HG03442 (cell line): ENCODE results near the gene NELFCD.
"Not testable (repeated sequence)": the region's sequence is repeated elsewhere in the genome, so short reads cannot be mapped to it uniquely, and the experiment has no call there.

Source experiments
- ATAC-seq: cut with Tn5 transposase; IDR thresholded peaks from one replicate; pipeline ENCODE4 v1.9.1; 2021; ENCODE audit warnings: mild to moderate bottlenecking, moderate library complexity; ENCODE audit not compliant: unreplicated experiment

NELFCD gene, protein sequence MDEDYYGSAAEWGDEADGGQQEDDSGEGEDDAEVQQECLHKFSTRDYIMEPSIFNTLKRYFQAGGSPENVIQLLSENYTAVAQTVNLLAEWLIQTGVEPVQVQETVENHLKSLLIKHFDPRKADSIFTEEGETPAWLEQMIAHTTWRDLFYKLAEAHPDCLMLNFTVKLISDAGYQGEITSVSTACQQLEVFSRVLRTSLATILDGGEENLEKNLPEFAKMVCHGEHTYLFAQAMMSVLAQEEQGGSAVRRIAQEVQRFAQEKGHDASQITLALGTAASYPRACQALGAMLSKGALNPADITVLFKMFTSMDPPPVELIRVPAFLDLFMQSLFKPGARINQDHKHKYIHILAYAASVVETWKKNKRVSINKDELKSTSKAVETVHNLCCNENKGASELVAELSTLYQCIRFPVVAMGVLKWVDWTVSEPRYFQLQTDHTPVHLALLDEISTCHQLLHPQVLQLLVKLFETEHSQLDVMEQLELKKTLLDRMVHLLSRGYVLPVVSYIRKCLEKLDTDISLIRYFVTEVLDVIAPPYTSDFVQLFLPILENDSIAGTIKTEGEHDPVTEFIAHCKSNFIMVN

DNA sequence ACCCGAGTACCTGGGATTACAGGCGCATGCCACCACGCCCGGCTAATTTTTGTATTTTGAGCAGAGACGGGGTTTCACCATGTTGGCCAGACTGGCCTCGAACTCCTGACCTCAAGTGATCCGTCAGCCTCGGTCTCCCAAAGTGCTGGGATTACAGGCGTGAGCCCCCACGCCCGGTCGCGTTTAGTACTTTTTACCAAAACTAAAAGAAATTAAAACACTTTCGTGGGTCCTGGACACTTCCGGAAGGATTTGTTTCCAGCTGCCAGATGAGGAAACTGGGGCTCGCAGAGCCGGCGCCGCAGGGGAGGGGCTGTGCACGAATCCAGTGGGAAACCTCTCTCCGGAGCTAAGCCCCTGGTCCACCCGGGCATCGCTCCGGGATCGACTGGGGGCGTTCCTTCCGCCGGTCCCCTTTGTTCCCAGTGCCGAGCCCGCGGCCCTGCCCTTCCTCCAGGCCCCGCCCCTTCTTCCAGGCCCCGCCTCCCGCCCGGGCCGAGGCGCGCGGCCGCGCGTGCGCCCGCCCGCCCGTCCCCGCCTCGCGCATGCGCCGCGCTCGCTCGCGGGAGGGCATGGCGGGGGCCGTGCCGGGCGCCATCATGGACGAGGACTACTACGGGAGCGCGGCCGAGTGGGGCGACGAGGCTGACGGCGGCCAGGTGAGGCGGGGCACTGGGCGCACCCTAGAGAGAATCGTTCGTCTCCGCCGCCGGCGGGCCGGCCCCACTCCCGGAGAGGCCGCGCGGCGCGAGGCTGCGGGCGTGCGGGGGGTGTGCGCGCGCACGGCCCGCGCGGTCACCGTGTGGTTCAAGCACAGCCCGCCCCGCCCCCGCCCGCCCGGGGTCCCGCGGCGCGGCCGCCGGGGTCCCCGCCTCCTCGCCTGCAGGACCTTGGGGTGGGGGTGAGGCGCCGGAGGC is at the start of gene NELFCD:
TSS of gene NELFCD (plus strand) at position 546 of the 917 bp plus-strand sequence. CDS start at position 600, 54 bp downstream.
- peak; percentile 75 for ATAC-seq

DNA sequence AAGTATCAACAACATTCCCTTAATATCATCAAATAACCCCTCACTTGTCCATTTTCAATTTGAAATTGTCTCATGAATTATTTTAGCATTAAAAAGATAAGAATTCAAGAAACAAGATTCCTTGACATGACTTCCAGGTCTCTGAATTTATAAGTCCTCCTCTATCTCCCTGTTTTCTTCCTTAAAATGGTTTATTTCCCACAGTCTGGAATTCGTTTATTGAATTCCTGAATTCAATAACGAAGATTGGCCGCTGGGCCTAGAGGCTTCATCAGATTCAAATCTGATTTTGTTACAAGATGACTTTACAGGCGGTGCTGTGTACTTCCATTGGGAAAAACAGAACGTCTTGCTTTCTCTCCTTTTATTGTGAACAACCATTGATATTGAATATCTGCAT is 48.9 kb upstream of the NELFCD start:
- ATAC-seq = no peak

DNA sequence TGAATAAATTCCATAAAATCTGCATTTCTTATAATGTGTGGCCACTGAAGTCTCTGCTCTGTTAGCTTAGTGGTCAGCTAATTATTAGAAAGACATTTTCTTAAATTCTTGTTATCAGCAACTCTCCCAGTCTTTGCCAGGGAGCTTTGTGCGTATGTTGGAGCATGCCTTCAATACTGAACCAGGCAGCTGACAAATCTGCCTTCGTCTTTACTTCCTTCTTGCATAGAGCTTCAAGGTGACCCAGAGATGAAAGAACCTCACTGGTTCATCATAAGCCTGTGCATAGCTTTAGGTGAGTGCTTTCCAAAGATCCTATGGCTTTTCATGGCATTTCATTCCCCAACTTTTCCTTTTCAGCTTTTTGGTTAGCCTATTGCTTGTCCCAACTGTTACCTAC is 43.0 kb upstream of the NELFCD start:
- ATAC-seq = no peak

DNA sequence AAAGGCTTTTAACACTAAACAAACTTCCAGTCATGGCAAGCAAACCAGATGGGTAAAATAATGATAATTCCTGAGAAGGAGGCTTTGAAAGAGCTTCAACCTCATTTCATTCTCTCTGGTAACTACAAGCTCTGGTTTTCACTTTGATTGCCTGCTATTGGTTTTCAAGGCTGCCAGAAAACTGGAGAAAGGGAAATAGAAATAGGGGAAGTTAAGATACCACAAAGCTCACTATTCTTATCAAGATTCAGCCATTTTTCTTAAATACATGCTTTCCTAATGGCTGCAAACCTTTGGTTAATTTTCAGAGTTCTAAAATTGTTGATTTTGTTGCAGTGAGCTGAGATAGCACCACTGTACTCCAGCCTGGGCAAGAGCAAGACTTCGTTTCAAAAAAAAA is 42.5 kb upstream of the NELFCD start:
- ATAC-seq = no peak

DNA sequence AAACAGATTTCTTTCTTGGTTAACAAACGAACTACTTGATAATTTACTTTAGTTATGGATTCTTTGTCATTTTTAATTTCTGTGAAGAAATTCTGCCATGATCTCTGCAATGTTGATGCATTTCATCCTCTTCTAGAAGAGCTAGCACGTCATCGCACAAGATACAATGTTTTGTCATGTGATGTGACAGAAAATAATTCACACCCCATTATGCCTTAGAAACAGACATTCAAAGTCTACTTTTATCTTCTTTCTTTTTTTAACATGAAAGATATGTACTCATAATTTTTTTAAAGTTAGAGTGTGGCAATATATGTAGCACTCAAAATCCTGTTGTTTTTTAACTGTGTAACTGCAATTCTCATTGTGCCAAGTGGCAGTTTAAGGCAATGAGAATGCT is 39.6 kb upstream of the NELFCD start:
- ATAC-seq = no peak

DNA sequence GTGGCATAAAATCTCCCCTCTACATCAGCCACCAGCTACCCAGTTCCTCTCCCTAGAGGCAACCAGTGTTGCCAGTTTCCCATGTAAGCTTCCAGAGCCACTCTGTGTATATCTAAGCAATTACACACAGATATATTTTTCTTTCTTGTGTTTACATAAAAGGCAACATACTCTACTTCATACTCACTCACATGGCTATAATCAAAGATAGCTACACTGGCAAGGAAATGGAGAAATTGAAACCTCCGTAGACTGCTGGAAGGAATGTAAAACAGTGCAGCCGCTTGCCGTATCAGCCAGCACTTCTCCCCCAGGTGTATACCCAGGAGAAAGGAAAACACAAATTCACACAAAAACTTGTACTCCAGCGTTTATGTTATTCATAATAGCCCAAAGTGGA is 38.5 kb upstream of the NELFCD start:
- no peak for ATAC-seq

DNA sequence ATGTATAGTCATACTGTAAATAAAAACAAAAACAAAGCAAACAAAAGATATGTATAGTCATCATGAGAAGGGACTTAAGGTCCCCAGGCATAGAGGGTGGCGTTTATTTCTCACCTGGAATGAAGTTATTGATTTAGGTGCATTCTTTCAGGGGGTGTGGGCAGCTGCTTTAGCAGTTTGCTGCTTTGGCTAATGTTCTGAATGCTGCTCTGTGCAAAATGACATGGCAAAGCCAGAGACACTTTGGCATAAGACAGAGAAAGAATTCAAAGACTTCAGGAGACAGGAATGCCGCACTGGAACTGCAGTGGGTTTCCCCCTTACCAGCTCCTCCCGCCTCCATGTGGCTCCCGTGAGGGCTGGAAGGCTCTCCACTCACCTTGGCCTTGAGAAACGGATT is 36.4 kb upstream of the NELFCD start:
- no peak for ATAC-seq

DNA sequence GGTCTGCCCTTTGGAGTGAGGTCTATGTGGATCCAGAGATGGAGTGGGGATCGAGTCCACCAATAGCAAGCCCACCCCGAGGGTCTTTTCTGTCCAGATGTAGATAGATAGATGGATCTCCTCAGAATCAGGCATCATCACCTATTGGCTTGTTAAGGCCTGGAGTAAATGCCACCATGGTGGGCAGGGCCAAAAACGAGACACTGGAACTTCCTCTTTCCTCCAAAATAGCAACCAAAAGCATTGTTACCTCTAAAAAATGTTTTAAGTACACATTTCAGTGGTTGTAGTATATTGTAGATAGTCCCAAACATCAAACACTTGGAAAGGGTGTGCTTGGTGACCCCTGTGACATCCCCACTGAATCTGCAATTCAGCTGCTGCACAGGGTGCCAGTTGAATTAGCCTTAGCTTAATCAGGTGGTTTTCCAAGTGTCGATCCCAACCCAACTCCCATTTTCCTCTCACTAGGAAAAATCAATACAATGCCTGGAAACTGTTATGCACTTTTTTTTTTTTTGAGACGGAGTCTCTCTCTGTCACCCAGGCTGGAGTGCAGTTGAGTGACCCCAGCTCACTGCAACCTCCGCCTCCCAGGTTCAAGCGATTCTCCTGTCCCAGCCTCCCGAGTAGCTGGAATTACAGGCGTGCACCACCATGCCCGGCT is 35.0 kb upstream of the NELFCD start:
- ATAC-seq = no peak

DNA sequence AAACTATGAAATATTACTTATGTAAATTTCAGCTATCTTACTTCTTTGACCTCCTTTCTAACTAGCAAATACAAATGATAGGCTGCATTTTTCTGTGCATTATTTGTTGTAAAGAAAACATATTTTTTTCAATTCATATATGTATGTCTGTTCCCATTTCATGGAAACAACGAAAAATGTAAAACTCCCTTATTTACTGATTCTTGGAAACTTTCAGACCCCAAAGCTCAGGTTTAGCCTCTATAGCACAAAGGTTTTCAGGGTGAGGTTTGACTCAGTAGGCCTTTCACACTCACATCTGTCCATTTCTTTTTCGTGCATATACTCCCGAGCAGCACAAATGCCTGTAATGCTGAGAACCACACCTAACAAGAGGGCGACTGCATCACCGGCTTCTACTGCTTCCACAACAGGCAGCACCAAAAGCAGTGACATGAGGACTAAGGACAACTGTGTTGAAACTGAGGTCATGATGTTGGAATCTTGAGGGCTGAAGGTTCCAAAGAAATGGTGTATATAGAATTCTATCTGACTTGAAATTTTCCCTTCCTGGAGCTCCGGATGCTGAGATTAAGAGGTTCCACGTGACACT is 33.2 kb upstream of the NELFCD start:
- not testable (repeated sequence) for ATAC-seq

DNA sequence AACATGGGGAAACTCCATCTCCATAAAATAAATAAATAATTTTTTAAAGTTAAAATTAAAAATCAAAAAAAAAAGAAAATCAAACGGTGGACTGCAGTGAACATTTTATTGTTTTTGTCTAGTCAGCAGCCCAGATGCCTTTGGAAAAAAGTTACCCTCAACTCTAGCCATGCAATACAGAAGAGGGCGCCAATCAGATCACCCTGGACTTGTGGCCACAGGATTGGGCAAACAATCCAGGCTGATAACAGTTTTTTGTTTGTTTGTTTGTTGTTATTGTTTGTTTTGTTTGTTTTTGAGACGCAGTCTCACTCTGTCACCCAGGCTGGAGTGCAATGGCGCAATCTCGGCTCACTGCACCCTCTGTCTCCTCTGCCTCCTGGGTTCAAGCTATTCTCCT is 30.5 kb upstream of the NELFCD start:
- ATAC-seq = no peak

DNA sequence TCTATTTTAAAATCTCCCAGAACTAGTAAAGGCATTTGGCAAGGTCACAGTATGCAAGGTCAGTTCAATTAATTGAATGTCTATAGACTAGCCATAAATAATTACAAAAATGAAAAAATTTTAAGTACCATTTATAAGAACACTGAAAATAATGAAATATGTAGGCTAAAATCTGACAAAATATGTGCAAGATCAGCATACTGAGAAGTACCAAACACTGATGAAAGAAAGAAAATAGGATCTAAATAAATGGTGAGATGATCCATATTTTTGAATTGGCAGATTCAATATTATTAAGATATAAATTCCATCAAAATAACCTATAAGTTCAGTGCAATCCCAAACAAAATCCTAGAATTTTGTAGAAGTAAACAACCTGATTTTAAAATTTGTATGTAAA is 28.0 kb upstream of the NELFCD start:
- no peak for ATAC-seq

DNA sequence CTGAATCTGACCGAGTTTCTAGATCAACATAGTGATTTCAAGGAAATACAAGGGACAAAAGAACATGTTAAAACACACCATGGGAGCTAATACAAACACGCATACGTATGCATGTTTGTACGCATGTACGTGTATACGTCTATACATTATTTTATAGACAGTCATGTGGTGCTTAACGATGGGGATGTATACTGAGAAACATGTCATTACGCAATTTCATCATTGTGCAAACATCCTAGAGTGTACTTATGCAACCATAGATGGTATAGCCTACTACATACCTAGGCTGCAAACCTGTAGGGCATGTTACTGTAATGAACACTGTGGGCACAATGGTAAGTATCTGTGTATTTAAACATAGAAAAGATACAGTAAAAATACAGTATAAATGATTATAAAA is 25.0 kb upstream of the NELFCD start:
- no peak for ATAC-seq

DNA sequence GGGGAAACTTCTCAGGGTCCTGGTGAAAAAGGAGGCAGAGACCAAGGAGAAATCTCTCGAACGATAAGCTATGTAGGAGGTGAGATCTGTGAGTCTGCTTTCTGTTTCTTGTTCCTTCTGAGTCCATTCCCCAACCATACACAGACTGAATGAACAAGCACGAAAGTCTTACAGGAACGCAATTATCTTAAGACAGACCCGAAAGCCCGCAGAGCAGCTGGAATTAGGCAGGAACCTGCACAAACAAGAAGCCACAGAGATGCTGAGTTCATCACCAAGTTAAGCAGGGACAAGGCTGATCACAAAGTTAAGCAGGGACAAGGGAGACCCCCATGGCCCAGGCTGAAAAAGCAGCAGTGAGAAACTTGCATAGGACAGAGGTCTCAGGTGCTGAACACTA is 21.4 kb upstream of the NELFCD start:
- ATAC-seq = no peak

DNA sequence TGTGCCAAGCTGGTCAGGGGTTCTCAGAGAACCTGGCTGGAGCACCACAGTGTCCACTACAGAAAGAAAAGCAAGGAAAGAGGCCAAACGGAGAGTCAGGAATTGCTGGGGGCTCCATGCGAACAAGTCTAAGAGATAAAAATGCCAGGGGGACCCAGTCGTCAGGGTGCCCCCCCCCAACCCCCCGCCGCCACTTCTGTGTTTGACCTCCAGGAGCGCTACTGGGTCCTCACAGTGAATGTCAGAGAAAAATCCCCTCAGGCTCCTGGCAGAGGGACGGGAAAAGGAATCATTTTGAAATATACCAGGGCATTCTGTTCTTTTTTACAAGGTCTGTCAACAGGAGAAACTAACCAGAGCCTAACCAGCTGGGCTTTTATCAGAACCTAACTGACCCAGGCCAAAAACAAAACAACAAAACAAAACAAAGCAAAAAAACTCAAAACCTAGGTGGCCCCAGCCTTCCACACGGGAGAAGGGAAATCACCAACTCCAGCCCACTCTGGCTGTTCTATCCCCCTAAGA is 17.9 kb upstream of the NELFCD start:
- no peak for ATAC-seq

DNA sequence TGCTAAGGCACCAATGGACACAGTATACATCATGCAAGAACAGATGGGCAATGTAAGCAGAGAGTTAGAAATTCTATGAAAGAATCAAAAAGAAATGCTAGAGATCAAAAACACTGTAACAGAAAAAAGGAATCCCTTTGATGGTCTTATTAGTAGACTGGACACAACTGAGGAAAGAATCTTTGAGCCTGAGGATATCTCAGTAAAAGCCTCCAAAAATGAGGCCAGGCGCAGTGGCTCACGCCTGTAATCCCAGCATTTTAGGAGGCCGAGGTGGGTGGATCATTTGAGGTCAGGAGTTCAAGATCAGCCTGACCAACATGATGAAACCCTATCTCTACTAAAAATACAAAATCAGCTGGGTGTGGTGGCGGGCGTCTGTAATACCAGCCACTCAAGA is 17.1 kb upstream of the NELFCD start:
- not testable (repeated sequence) for ATAC-seq

DNA sequence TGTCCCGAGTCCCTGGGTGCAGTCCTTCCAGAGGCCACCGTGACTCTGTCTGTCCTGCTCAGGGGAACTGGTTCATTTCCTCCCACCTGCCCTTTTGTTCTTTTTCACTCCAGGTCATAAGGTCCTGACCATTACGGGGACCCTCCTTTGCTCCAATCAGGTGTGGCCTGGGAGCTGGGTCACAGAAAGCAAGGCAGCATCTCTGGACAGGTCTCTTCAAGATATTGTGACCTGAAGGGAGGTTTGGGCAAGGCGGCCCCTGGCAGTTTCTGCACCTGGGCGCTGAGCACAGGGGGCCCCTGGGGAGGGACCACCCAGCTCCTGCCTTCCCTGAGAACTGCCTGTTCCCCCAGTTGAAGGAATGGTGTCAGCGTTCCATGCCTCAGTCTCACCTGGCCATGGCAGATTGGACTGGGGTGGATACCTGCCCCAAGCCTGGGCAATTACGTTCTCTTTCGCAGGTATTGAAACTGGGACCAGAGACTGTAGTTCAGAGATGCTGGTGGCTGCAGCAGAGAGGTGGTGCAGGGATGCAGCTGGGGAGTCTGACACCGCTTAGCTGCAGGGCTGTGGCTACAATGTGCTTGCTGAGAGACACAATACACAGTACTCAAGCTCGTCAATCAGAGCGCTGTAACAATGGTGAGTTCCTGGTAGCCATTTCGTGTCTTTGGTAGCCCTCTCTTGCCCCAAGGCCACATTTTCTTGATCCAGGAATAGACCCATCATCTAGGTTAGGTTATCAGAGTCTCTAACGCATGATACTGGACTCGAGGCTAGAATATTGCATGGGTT is 15.6 kb upstream of the NELFCD start:
- no peak for ATAC-seq

DNA sequence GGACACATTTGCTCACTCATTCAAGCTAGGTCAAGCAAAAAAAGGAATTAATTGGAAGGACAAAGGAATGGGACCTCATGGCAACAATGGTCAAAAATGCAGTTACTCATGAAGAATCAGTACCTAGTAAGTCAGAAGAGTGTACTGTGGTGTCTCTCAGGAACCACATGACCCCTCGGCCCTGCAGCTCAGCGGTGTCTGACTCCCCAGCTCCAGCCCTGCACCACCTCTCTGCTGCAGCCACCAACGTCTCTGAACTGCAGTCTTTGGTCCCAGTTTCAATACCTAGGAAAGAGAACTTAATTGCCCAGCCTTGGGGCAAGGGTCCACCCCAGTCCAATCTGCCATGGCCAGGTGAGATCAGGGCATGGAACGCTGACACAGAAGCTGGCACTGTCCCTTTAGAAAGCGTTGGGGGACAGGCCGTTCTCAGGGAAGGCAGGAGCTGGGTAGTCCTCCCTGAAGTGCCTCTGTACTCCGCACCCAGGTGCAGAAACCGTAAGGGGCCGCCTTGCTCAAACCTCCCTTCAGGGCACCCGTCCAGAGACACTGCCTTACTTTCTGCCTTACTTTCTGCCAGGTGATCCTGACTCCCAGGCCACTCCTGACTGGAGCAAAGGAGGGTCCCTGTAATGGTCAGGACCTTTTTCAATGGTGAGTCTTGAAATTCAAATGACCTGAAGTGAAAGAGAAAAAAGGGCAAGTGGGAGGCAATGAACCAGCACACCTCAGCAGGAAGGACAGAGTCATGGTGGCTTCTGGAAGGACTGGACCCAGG is 13.2 kb upstream of the NELFCD start:
- no peak for ATAC-seq

DNA sequence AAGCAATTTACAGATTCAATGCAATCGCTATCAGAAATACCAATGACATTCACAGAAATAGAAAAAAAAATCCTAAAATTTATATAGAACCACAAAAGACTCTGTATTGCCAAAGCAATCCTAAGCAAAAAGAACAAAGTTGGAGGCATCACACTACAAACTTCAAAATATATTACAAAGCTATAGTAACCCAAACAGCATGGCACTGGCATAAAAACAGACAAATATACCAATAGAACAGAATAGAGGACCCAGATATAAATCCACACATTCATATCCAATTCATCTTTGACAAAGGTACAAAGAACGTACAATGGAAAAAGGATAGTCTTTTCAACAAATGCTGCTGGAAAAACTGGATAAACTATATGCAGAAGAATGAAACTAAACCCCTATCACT is 11.6 kb upstream of the NELFCD start:
- no peak for ATAC-seq

DNA sequence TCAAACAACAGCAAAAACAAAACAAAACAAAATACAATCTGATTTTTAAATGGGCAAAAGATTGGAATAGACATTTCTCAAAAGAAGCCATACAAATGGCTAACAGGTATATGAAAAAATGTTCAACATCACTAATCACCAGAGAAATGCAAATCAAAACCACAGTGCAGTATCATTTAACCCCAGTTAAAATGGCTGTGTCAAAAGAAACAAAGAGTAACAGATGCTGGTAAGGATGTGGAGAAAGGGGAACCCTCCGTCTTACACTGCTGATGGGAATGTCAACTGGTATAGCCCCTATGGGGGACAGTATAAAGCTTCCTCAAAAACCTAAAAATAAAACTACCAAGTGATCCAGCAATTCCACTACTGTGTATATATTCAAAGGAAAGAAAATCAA is 10.9 kb upstream of the NELFCD start:
- no peak for ATAC-seq
